GM11168 (cell line): ENCODE data around the gene LPAR6.

ENCODE experiments used
- in situ Hi-C: fragments of 300-500 bp; cut with MboI; formaldehyde crosslinking; loops from one replicate; pipeline ENCODE4 v1.12.0; 2022; ENCODE audit warnings: low sequenced_read_pairs; ENCODE audit not compliant: unreplicated experiment

Gene LPAR6

GRCh38 chr13:48383384-48383783 is 29.5 kb downstream of the LPAR6 start:
- in situ Hi-C loops: no loop called here

GRCh38 chr13:48380581-48380980 is 32.3 kb downstream of the LPAR6 start:
- in situ Hi-C loops: no loop called here

DNA sequence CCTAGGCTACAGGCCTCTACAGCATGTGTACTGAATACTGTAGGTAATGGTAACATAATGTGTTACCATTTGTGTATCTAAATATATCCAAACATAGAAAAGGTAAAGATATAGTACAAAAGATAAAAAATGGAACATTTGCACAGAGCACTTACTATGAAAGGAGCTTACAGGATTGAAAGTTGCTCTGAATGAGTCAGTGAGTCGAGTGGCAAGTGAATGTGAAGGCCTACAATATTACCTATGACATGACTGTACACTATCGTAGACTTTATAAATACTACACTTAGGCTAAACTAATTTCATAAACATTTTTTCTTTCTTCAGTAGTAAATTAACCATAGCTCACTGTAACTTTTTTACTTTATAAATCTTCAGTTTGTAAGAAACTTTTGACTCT is 35.1 kb downstream of the LPAR6 start:
- in situ Hi-C loops: no loop called here

- in situ Hi-C loops: no loop called here
These were observed 42.1 kb downstream of the LPAR6 start for GRCh38 chr13:48370815-48371214.

GRCh38 chr13:48369988-48370387 is 42.9 kb downstream of the LPAR6 start:
- in situ Hi-C loops: no loop called here
